Measurements from ENCODE around the gene UPP2.

DNA sequence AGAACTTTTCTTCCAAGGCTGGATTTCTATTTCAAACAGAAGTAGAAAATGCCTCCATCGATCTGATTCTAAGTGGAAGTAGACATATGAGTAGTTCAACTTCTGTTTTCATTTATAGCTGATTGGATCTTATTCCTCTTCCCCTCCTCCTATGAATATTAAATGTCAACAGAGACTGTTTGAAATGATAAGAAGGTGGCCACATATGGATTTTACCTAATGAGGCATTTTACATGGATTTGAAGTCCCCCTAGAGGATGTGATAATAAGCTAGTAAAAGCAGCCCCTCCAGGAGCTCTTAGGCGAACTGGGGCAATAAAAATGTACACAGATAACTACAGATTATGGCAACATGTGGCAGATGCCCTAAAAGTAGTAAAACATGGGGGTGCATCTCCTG, 71.0 kb downstream of the UPP2 start:
- TF ChIP-seq, protein P1, sequence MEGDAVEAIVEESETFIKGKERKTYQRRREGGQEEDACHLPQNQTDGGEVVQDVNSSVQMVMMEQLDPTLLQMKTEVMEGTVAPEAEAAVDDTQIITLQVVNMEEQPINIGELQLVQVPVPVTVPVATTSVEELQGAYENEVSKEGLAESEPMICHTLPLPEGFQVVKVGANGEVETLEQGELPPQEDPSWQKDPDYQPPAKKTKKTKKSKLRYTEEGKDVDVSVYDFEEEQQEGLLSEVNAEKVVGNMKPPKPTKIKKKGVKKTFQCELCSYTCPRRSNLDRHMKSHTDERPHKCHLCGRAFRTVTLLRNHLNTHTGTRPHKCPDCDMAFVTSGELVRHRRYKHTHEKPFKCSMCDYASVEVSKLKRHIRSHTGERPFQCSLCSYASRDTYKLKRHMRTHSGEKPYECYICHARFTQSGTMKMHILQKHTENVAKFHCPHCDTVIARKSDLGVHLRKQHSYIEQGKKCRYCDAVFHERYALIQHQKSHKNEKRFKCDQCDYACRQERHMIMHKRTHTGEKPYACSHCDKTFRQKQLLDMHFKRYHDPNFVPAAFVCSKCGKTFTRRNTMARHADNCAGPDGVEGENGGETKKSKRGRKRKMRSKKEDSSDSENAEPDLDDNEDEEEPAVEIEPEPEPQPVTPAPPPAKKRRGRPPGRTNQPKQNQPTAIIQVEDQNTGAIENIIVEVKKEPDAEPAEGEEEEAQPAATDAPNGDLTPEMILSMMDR (IDR thresholded peaks at IDR 0.05): no peak
- no peak for TF ChIP-seq EZH2 (IDR thresholded peaks at IDR 0.05; ENCODE audit: borderline replicate concordance, insufficient read depth, low read depth, low read length, poor library complexity, severe bottlenecking)
